ENCODE results near the gene DELE1.

DNA sequence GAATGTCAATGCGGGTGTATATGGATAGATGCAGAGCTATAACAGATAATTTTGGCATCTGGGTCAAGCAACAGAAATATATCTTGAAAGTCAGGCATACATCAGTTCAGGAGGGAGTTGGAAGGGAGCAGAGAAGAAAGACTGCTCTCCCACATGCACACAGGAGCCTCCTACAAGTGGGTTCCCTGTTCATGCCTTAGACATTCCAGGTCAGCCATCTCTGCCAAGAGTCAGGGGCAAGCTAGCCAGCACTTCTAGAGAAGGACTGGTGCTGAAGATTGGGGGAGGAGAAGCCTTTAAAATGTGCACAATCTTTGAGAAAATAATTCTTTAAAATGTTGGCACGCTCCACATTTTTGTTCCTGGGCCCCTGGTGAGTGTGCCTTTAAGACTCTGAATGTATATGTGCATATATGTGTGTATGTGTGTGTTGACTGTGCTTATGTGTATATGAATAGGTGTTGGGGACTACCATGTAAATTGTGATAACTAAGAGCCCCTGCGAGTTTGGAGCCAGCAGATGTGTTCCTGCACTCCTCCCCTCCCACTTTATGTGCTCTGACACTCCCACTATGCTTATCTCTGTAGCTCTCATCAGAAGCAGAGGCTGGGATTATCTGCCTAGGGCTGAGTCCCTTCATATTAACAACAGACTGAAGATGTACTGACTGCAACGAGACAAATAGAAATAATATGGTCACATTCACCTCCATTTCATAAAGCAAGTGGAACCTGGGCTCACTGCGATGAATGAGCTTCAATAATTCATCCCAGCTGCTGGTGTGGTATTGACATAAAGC, 21.5 kb upstream of the DELE1 start:
- TF ChIP-seq, protein P1, sequence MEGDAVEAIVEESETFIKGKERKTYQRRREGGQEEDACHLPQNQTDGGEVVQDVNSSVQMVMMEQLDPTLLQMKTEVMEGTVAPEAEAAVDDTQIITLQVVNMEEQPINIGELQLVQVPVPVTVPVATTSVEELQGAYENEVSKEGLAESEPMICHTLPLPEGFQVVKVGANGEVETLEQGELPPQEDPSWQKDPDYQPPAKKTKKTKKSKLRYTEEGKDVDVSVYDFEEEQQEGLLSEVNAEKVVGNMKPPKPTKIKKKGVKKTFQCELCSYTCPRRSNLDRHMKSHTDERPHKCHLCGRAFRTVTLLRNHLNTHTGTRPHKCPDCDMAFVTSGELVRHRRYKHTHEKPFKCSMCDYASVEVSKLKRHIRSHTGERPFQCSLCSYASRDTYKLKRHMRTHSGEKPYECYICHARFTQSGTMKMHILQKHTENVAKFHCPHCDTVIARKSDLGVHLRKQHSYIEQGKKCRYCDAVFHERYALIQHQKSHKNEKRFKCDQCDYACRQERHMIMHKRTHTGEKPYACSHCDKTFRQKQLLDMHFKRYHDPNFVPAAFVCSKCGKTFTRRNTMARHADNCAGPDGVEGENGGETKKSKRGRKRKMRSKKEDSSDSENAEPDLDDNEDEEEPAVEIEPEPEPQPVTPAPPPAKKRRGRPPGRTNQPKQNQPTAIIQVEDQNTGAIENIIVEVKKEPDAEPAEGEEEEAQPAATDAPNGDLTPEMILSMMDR (IDR thresholded peaks at IDR 0.05) = no peak
- TF ChIP-seq POLR2A (IDR thresholded peaks at IDR 0.05) = no peak

Data from lower leg skin (tissue), 3 donors.